AG04450 (cell line): Measurements from ENCODE around the gene INPP5A. TPM values are rescaled to one million over a fixed set of nuclear protein-coding genes. Genes with fewer than 3 reads are reported as not detected.

Experiments used
- CTCF ChIA-PET: fragments of 300-600, 350-600 bp; formaldehyde crosslinking; extraction: SDS; loops from one replicate; lab custom pipeline; 2022; ENCODE audit warnings: antibody characterized with exemption, inconsistent platforms; lab: Charles Lee
- POLR2A ChIA-PET: fragments of 350-600 bp; formaldehyde crosslinking; extraction: SDS; loops from one replicate; lab custom pipeline; 2021; ENCODE audit warnings: antibody characterized with exemption, inconsistent platforms; lab: Yijun Ruan, JAX
- DNase-seq: peaks from one replicate; pipeline ENCODE4 v3.0.0-alpha.2; 2011; ENCODE audit warnings: low read depth, low spot score
- H3K27ac ChIP-seq: one replicate; pipeline ENCODE4 v1.5.1; 2012; ENCODE audit warnings: low read depth, low read length, control low read depth
- H3K27me3 ChIP-seq: one replicate; pipeline ENCODE4 v1.6.0; 2012; ENCODE audit warnings: low read length; ENCODE audit not compliant: control insufficient read depth, insufficient read depth
- H3K4me3 ChIP-seq: 2 replicates; pipeline ENCODE4 v1.5.1; 2011; ENCODE audit warnings: mild to moderate bottlenecking, low read depth, low read length, control low read depth
- H3K9me3 ChIP-seq: 2 replicates; pipeline ENCODE4 v1.5.1; 2012; ENCODE audit warnings: low read length; ENCODE audit not compliant: control insufficient read depth, insufficient read depth
- polyA plus RNA-seq: library from polyadenylated mRNA; depleted of rRNA; stranded (reverse); fragments of >200 nt; gene quantifications from 2 replicates; pipeline ENCODE4 v1.2.3, GENCODE V29; 2011
- TF ChIP-seq, protein P1 (sequence below): IDR thresholded peaks from 2 replicates; pipeline ENCODE4 v1.5.1; 2011; ENCODE audit warnings: low read depth, low read length, control low read depth, inconsistent platforms

The INPP5A gene
- polyA plus RNA-seq, 1 experiment: 22.5 TPM

DNA sequence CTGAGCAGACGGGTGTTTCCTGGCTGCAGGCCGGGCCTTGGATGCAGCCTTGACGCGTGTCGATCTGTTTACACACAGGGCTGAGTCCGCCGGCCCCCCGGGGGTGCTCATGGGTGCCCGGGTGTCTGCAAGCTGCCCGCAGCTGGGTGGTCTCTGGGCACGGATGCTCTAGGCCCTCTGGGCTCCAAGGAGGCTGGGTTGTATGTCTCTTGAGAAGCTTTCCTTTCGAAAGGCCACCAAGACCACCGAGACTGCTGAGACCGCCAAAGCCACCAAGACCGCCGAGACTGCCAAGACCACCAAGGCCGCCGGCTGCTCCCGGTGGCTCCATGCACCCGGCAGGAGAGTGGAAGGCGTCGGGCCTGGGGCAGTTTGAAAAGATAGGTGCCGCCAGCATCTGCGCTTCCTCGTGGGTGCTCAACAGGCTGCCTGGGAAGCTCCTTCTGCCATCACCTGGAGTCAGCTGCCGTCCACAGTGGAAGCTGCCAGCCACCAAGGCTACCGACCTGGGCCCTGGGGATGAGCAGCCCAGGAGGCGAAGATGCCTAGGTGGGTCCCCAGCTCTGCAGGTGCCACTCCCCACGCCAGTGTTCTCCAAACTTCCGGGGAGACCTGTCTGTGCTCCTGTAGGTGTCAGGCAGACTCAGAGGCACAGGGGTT is 121.1 kb downstream of the INPP5A start:
- POLR2A ChIA-PET: no interaction called here
- TF ChIP-seq, protein P1, sequence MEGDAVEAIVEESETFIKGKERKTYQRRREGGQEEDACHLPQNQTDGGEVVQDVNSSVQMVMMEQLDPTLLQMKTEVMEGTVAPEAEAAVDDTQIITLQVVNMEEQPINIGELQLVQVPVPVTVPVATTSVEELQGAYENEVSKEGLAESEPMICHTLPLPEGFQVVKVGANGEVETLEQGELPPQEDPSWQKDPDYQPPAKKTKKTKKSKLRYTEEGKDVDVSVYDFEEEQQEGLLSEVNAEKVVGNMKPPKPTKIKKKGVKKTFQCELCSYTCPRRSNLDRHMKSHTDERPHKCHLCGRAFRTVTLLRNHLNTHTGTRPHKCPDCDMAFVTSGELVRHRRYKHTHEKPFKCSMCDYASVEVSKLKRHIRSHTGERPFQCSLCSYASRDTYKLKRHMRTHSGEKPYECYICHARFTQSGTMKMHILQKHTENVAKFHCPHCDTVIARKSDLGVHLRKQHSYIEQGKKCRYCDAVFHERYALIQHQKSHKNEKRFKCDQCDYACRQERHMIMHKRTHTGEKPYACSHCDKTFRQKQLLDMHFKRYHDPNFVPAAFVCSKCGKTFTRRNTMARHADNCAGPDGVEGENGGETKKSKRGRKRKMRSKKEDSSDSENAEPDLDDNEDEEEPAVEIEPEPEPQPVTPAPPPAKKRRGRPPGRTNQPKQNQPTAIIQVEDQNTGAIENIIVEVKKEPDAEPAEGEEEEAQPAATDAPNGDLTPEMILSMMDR: no peak
- Histone ChIP-seq H3K9me3 (peaks cover 8% of the 10 kb centered on the region), H3K27ac (no peak overlapping the region), H3K27me3 (no peaks in the 10 kb centered on the region), H3K4me3 (no peak overlapping the region)
- no peak for DNase-seq
- CTCF ChIA-PET: no interaction called here

GRCh38 chr10:132659206-132660091 is 121.9 kb downstream of the INPP5A start:
- DNase-seq: no peak
- Histone ChIP-seq H3K4me3 (no peak overlapping the region), H3K9me3 (peaks cover 8% of the 10 kb centered on the region), H3K27ac (no peak overlapping the region), H3K27me3 (no peaks in the 10 kb centered on the region)
- ChIA-PET CTCF (no interaction called here), POLR2A (no interaction called here)
- TF ChIP-seq, protein P1: no peak

DNA sequence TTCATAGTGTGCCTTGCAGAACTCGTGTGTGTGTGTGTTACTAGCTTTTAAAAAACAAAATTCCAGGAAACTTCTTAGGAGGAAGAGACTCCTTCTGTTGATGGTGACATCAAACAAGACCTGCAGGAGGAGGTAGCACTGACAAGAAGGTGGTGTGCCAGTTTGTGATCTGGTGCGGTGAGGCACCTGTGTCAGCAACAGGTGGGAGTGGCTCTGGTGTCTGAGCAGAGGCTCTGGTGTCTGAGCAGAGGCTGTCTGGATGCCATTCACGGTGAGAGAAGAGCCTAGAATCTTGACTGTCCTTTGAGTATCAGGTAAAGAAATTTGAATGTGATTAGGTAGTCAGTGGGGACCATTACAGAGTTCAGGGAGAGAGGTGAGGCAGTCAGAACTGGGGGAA is 122.8 kb downstream of the INPP5A start:
- TF ChIP-seq, protein P1: no peak
- no peaks in the 10 kb centered on the region for H3K27me3 ChIP-seq
- no peak overlapping the region for H3K27ac ChIP-seq
- H3K4me3 ChIP-seq: no peak overlapping the region
- CTCF ChIA-PET: no interaction called here
- POLR2A ChIA-PET: no interaction called here
- no peak for DNase-seq
- peaks cover 8% of the 10 kb centered on the region for H3K9me3 ChIP-seq

GRCh38 chr10:132662186-132662920 is 124.8 kb downstream of the INPP5A start:
- ChIA-PET POLR2A (no interaction called here), CTCF (no interaction called here)
- H3K27ac ChIP-seq: no peak overlapping the region
- TF ChIP-seq, protein P1: no peak
- peaks cover 8% of the 10 kb centered on the region for H3K9me3 ChIP-seq
- no peak for DNase-seq
- no peaks in the 10 kb centered on the region for H3K27me3 ChIP-seq
- H3K4me3 ChIP-seq: no peak overlapping the region
